Fibroblast of pulmonary artery (primary cell): Measurements from ENCODE around the gene MGLL.

ENCODE experiments used
- DNase-seq: peaks from one replicate; pipeline ENCODE4 v3.0.0-alpha.2; 2010; ENCODE audit warnings: low read depth
- H3K4me3 ChIP-seq: replicated peaks from 2 replicates; pipeline ENCODE4 v1.5.1; 2011; ENCODE audit warnings: low read depth, mild to moderate bottlenecking, control low read depth, low read length, moderate library complexity
- CTCF ChIP-seq: IDR thresholded peaks from 2 replicates; pipeline ENCODE4 v1.5.1; 2011; ENCODE audit warnings: mild to moderate bottlenecking, control low read depth, low read length, inconsistent platforms; ENCODE audit errors: missing control alignments

Gene MGLL

GRCh38 chr3:127771746-127772145, 50.6 kb downstream of the MGLL start:
- no peak for DNase-seq

GRCh38 chr3:127770671-127771355, 51.5 kb downstream of the MGLL start:
- no peak overlapping the region for H3K4me3 ChIP-seq
- no peak for TF ChIP-seq CTCF
- DNase-seq: no peak

More at GRCh38 chr3:127771746-127772145, 50.6 kb downstream of the MGLL start:
- no peak for TF ChIP-seq CTCF
- H3K4me3 ChIP-seq: no peak overlapping the region

GRCh38 chr3:127769284-127770081, 52.8 kb downstream of the MGLL start:
- TF ChIP-seq CTCF: no peak
- DNase-seq: no peak
- H3K4me3 ChIP-seq: no peak overlapping the region

- no peak overlapping the region for H3K4me3 ChIP-seq
- TF ChIP-seq CTCF: no peak
- DNase-seq: peak; percentile 97
Measured at GRCh38 chr3:127768346-127769008, 53.8 kb downstream of the MGLL start.

GRCh38 chr3:127767126-127767525, 55.2 kb downstream of the MGLL start:
- DNase-seq: no peak
- no peak for TF ChIP-seq CTCF
- H3K4me3 ChIP-seq: no peak overlapping the region

- no peak overlapping the region for H3K4me3 ChIP-seq
- no peak for DNase-seq
- TF ChIP-seq CTCF: no peak
Measured at GRCh38 chr3:127765735-127766134, 56.6 kb downstream of the MGLL start.
